ENCODE data around the gene ERMP1.

ERMP1 gene

DNA sequence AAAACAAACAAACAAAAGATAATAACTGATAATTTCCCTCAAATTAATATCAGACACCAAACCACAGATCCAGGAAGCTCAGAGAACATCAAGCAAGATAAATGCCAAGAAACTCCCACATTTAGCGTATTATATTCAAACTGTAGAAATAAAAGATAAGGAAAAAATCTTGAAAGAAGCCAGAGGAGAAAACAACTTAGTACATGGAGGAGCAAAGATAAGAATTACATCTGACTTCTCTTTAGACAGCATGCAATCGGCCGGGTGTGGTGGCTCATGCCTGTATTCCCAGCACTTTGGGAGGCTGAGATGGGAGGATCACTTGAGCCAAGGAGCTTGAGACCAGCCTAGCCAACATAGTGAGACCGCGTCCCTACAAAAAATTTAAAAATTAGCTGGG is 40.5 kb upstream of the ERMP1 start:
- TF ChIP-seq, protein P1, sequence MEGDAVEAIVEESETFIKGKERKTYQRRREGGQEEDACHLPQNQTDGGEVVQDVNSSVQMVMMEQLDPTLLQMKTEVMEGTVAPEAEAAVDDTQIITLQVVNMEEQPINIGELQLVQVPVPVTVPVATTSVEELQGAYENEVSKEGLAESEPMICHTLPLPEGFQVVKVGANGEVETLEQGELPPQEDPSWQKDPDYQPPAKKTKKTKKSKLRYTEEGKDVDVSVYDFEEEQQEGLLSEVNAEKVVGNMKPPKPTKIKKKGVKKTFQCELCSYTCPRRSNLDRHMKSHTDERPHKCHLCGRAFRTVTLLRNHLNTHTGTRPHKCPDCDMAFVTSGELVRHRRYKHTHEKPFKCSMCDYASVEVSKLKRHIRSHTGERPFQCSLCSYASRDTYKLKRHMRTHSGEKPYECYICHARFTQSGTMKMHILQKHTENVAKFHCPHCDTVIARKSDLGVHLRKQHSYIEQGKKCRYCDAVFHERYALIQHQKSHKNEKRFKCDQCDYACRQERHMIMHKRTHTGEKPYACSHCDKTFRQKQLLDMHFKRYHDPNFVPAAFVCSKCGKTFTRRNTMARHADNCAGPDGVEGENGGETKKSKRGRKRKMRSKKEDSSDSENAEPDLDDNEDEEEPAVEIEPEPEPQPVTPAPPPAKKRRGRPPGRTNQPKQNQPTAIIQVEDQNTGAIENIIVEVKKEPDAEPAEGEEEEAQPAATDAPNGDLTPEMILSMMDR (IDR thresholded peaks at IDR 0.05; ENCODE audit: low read length, missing control alignments) = no peak
- no peak overlapping the region for H3K4me3 ChIP-seq (replicated peaks; ENCODE audit: low read depth, low read length)
- no peak for DNase-seq (ENCODE audit: low read depth)

DNA sequence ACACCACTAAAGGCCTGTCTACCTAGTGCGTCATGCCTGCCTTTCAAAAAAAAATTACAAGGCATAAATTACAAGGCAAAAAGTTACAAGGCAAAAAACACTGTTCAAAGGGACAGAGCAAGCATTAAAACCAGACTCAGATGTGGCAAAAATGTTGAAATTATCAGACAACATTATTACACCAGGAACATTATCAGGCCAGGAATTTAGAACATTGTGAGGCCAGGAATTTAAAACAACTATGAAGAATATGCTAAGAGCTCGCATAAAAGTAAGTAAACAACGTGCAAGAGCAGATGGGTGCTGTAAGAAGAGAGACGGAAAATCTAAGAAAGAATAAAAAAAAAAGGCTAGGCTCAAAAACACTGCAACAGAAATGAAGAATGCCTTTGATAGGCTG is 39.6 kb upstream of the ERMP1 start:
- peak; percentile 33 for DNase-seq (ENCODE audit: low read depth)
- TF ChIP-seq, protein P1 (IDR thresholded peaks at IDR 0.05; ENCODE audit: low read length, missing control alignments) = no peak
- H3K4me3 ChIP-seq (replicated peaks; ENCODE audit: low read depth, low read length) = no peak overlapping the region

GRCh38 chr9:5871785-5872184 is 38.9 kb upstream of the ERMP1 start:
- H3K4me3 ChIP-seq (replicated peaks; ENCODE audit: low read depth, low read length) = no peak overlapping the region
- no peak for DNase-seq (ENCODE audit: low read depth)
- TF ChIP-seq, protein P1 (IDR thresholded peaks at IDR 0.05; ENCODE audit: low read length, missing control alignments) = no peak

DNA sequence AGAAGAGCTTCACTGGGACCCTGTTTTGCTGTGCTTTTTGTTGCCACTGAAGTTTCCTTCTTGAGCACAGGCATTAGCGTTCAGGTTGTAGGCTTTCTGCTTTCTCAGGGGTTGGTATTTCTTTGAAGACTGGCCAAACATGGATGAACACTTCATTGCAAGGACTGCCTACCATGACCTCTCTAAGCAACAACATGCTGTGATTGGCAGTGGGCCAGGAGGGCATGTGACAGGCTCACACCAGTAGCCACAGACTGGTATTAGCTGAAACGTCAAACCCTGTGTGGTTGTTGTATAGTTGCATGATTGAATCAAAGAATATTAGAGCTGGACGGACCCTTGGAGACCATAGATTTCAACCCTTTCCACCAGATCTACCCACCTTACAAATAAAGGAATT is 37.8 kb upstream of the ERMP1 start:
- DNase-seq (ENCODE audit: low read depth) = no peak
- H3K4me3 ChIP-seq (replicated peaks; ENCODE audit: low read depth, low read length) = no peak overlapping the region
- TF ChIP-seq, protein P1 (IDR thresholded peaks at IDR 0.05; ENCODE audit: low read length, missing control alignments) = no peak

- no peak overlapping the region for H3K4me3 ChIP-seq (replicated peaks; ENCODE audit: low read depth, low read length)
- no peak for DNase-seq (ENCODE audit: low read depth)
- TF ChIP-seq, protein P1 (IDR thresholded peaks at IDR 0.05; ENCODE audit: low read length, missing control alignments) = no peak
Measured at GRCh38 chr9:5870020-5870339, 37.1 kb upstream of the ERMP1 start.

DNA sequence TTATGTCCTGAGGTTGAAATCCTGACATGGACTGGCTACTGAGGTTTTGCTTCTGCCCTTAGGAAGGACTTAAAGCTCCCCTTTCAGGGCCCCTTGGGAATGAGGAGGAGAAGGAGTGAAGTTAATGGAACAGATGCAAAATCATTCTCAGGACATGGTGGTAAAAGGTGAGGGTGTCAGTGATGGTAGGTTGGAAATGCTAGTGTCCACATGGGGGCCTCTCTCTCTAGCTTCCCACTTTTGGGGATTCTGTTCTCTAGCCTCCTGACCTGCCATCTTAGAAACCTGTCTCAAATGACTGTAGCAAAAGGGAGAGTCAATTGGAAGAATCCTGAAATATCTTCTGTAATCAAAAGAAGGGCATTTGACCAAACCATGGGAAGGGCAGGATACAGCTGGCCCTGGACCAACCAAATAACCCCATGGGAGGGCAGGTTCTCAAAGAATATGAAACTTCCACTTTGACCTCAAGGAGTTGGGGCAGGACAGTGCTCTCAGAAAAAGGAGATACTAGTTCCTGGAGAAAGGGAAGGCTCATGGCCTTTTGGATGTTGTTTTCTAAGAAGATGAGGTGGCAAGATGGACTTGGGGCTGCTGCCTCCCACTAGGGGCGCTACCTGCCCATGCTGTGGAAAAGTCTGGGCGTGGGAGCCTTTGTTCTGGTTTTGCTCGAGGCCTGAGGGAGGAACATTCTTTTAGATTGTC is 36.5 kb upstream of the ERMP1 start:
- TF ChIP-seq, protein P1 (IDR thresholded peaks at IDR 0.05; ENCODE audit: low read length, missing control alignments) = peak; percentile 24
- no peak for DNase-seq (ENCODE audit: low read depth)
- no peak overlapping the region for H3K4me3 ChIP-seq (replicated peaks; ENCODE audit: low read depth, low read length)

- DNase-seq (ENCODE audit: low read depth) = no peak
- no peak overlapping the region for H3K4me3 ChIP-seq (replicated peaks; ENCODE audit: low read depth, low read length)
- TF ChIP-seq, protein P1 (IDR thresholded peaks at IDR 0.05; ENCODE audit: low read length, missing control alignments) = no peak
Measured at GRCh38 chr9:5868235-5868634, 35.3 kb upstream of the ERMP1 start.

All from fibroblast of pulmonary artery (primary cell).